ENCODE measurements around the gene STK32A.

The STK32A gene

GRCh38 chr5:147340941-147341340, 106.1 kb downstream of the STK32A start:
- H3K27me3 ChIP-seq (ENCODE audit: control insufficient read depth in 1 of 2, insufficient read depth in 1 of 2, low read length in 2 of 2): no peaks in the 10 kb centered on the region
- no peak overlapping the region for H4K91ac ChIP-seq (ENCODE audit: low read length)
- WGBS: 67% methylated on average over 1 of the region's 1 CpG
- H3K18ac ChIP-seq (ENCODE audit: low read depth in 1 of 2, low read length in 2 of 2): no peak overlapping the region
- no peak overlapping the region for H3K27ac ChIP-seq (ENCODE audit: low read length, poor library complexity, severe bottlenecking)
- H3K4me3 ChIP-seq (ENCODE audit: insufficient read depth in 1 of 2, low read depth in 1 of 2, low read length in 2 of 2): no peak overlapping the region
- no peak for DNase-seq
- H2AFZ ChIP-seq (ENCODE audit: low read depth, low read length): no peak overlapping the region
- H3K14ac ChIP-seq (ENCODE audit: low read length in 2 of 2): no peak overlapping the region
- no peak overlapping the region for H2AK5ac ChIP-seq (ENCODE audit: low read length, severe bottlenecking)
- H2BK12ac ChIP-seq (ENCODE audit: low read length in 2 of 2): no peak overlapping the region
- H3K9ac ChIP-seq (ENCODE audit: low read length): no peak overlapping the region
- H2BK5ac ChIP-seq (ENCODE audit: low read depth, low read length, poor library complexity, severe bottlenecking): no peak overlapping the region
- no peak overlapping the region for H3K23ac ChIP-seq (ENCODE audit: low read length in 2 of 2)
- H3K9me3 ChIP-seq (ENCODE audit: control insufficient read depth, low read length): no peaks in the 10 kb centered on the region
- no peak overlapping the region for H3K4ac ChIP-seq (ENCODE audit: low read depth in 1 of 2, low read length in 2 of 2)
- no peak overlapping the region for H4K8ac ChIP-seq (ENCODE audit: low read length)
- H2BK15ac ChIP-seq (ENCODE audit: low read depth, poor library complexity, severe bottlenecking): no peak overlapping the region
- H3K4me1 ChIP-seq (ENCODE audit: control insufficient read depth, insufficient read depth, low read depth, low read length): peaks cover 1% of the 10 kb centered on the region
- no peaks in the 10 kb centered on the region for H3K79me1 ChIP-seq (replicated peaks; ENCODE audit: low read length, poor library complexity, severe bottlenecking)
- no peak overlapping the region for H2BK120ac ChIP-seq (ENCODE audit: low read depth, low read length)
- H3K36me3 ChIP-seq (ENCODE audit: control insufficient read depth in 1 of 2, insufficient read depth in 2 of 2, low read depth in 1 of 2, low read length in 2 of 2): no peaks in the 10 kb centered on the region
- no peak overlapping the region for H3K4me2 ChIP-seq (ENCODE audit: low read length, poor library complexity, severe bottlenecking)

- H3K27ac ChIP-seq (ENCODE audit: low read length, poor library complexity, severe bottlenecking): no peak overlapping the region
- H2AK5ac ChIP-seq (ENCODE audit: low read length, severe bottlenecking): no peak overlapping the region
- H2BK5ac ChIP-seq (ENCODE audit: low read depth, low read length, poor library complexity, severe bottlenecking): no peak overlapping the region
- no peak overlapping the region for H4K91ac ChIP-seq (ENCODE audit: low read length)
- H2BK15ac ChIP-seq (ENCODE audit: low read depth, poor library complexity, severe bottlenecking): no peak overlapping the region
- no peaks in the 10 kb centered on the region for H3K36me3 ChIP-seq (ENCODE audit: control insufficient read depth in 1 of 2, insufficient read depth in 2 of 2, low read depth in 1 of 2, low read length in 2 of 2)
- no peak overlapping the region for H3K4me3 ChIP-seq (ENCODE audit: insufficient read depth in 1 of 2, low read depth in 1 of 2, low read length in 2 of 2)
- H3K9me3 ChIP-seq (ENCODE audit: control insufficient read depth, low read length): no peaks in the 10 kb centered on the region
- no peak for DNase-seq
- H3K23ac ChIP-seq (ENCODE audit: low read length in 2 of 2): no peak overlapping the region
- no peaks in the 10 kb centered on the region for H3K79me1 ChIP-seq (replicated peaks; ENCODE audit: low read length, poor library complexity, severe bottlenecking)
- H3K4me1 ChIP-seq (ENCODE audit: control insufficient read depth, insufficient read depth, low read depth, low read length): peaks cover 1% of the 10 kb centered on the region
- H4K8ac ChIP-seq (ENCODE audit: low read length): no peak overlapping the region
- H2AFZ ChIP-seq (ENCODE audit: low read depth, low read length): no peak overlapping the region
- H3K9ac ChIP-seq (ENCODE audit: low read length): no peak overlapping the region
- H3K27me3 ChIP-seq (ENCODE audit: control insufficient read depth in 1 of 2, insufficient read depth in 1 of 2, low read length in 2 of 2): no peaks in the 10 kb centered on the region
- no peak overlapping the region for H3K14ac ChIP-seq (ENCODE audit: low read length in 2 of 2)
- H2BK120ac ChIP-seq (ENCODE audit: low read depth, low read length): no peak overlapping the region
- H3K4ac ChIP-seq (ENCODE audit: low read depth in 1 of 2, low read length in 2 of 2): no peak overlapping the region
- no peak overlapping the region for H3K18ac ChIP-seq (ENCODE audit: low read depth in 1 of 2, low read length in 2 of 2)
- no peak overlapping the region for H2BK12ac ChIP-seq (ENCODE audit: low read length in 2 of 2)
- no peak overlapping the region for H3K4me2 ChIP-seq (ENCODE audit: low read length, poor library complexity, severe bottlenecking)
Observed at GRCh38 chr5:147341345-147341744, 106.5 kb downstream of the STK32A start.

GRCh38 chr5:147344861-147345260, 110.0 kb downstream of the STK32A start:
- Histone ChIP-seq H2BK120ac (ENCODE audit: low read depth, low read length) (no peak overlapping the region), H3K27me3 (ENCODE audit: control insufficient read depth in 1 of 2, insufficient read depth in 1 of 2, low read length in 2 of 2) (no peaks in the 10 kb centered on the region), H3K4ac (ENCODE audit: low read depth in 1 of 2, low read length in 2 of 2) (no peak overlapping the region), H3K23ac (ENCODE audit: low read length in 2 of 2) (no peak overlapping the region), H3K36me3 (ENCODE audit: control insufficient read depth in 1 of 2, insufficient read depth in 2 of 2, low read depth in 1 of 2, low read length in 2 of 2) (no peaks in the 10 kb centered on the region), H2BK5ac (ENCODE audit: low read depth, low read length, poor library complexity, severe bottlenecking) (no peak overlapping the region), H3K9ac (ENCODE audit: low read length) (no peak overlapping the region), H3K9me3 (ENCODE audit: control insufficient read depth, low read length) (no peaks in the 10 kb centered on the region), H3K27ac (ENCODE audit: low read length, poor library complexity, severe bottlenecking) (no peak overlapping the region), H3K14ac (ENCODE audit: low read length in 2 of 2) (no peak overlapping the region), H2BK15ac (ENCODE audit: low read depth, poor library complexity, severe bottlenecking) (no peak overlapping the region), H2BK12ac (ENCODE audit: low read length in 2 of 2) (no peak overlapping the region), H3K4me1 (ENCODE audit: control insufficient read depth, insufficient read depth, low read depth, low read length) (peaks cover 1% of the 10 kb centered on the region), H2AFZ (ENCODE audit: low read depth, low read length) (no peak overlapping the region), H2AK5ac (ENCODE audit: low read length, severe bottlenecking) (no peak overlapping the region), H3K4me3 (ENCODE audit: insufficient read depth in 1 of 2, low read depth in 1 of 2, low read length in 2 of 2) (no peak overlapping the region), H3K18ac (ENCODE audit: low read depth in 1 of 2, low read length in 2 of 2) (no peak overlapping the region), H4K8ac (ENCODE audit: low read length) (no peak overlapping the region), H4K91ac (ENCODE audit: low read length) (no peak overlapping the region), H3K79me1 (replicated peaks; ENCODE audit: low read length, poor library complexity, severe bottlenecking) (no peaks in the 10 kb centered on the region), H3K4me2 (ENCODE audit: low read length, poor library complexity, severe bottlenecking) (no peak overlapping the region)
- DNase-seq: no peak
- WGBS: 40% methylated on average over 1 of the region's 1 CpG

GRCh38 chr5:147346006-147346561, 111.3 kb downstream of the STK32A start:
- Histone ChIP-seq H3K27ac (ENCODE audit: low read length, poor library complexity, severe bottlenecking) (no peak overlapping the region), H3K4me2 (ENCODE audit: low read length, poor library complexity, severe bottlenecking) (no peak overlapping the region), H2AFZ (ENCODE audit: low read depth, low read length) (no peak overlapping the region), H2AK5ac (ENCODE audit: low read length, severe bottlenecking) (no peak overlapping the region), H4K91ac (ENCODE audit: low read length) (no peak overlapping the region), H3K4me1 (ENCODE audit: control insufficient read depth, insufficient read depth, low read depth, low read length) (peaks cover 1% of the 10 kb centered on the region), H3K4me3 (ENCODE audit: insufficient read depth in 1 of 2, low read depth in 1 of 2, low read length in 2 of 2) (no peak overlapping the region), H3K79me1 (replicated peaks; ENCODE audit: low read length, poor library complexity, severe bottlenecking) (no peaks in the 10 kb centered on the region), H3K36me3 (ENCODE audit: control insufficient read depth in 1 of 2, insufficient read depth in 2 of 2, low read depth in 1 of 2, low read length in 2 of 2) (no peaks in the 10 kb centered on the region), H3K27me3 (ENCODE audit: control insufficient read depth in 1 of 2, insufficient read depth in 1 of 2, low read length in 2 of 2) (no peaks in the 10 kb centered on the region), H4K8ac (ENCODE audit: low read length) (no peak overlapping the region), H3K14ac (ENCODE audit: low read length in 2 of 2) (no peak overlapping the region), H3K23ac (ENCODE audit: low read length in 2 of 2) (no peak overlapping the region), H2BK12ac (ENCODE audit: low read length in 2 of 2) (no peak overlapping the region), H3K18ac (ENCODE audit: low read depth in 1 of 2, low read length in 2 of 2) (no peak overlapping the region), H2BK5ac (ENCODE audit: low read depth, low read length, poor library complexity, severe bottlenecking) (no peak overlapping the region), H2BK120ac (ENCODE audit: low read depth, low read length) (no peak overlapping the region), H3K4ac (ENCODE audit: low read depth in 1 of 2, low read length in 2 of 2) (no peak overlapping the region), H3K9me3 (ENCODE audit: control insufficient read depth, low read length) (no peaks in the 10 kb centered on the region), H3K9ac (ENCODE audit: low read length) (no peak overlapping the region), H2BK15ac (ENCODE audit: low read depth, poor library complexity, severe bottlenecking) (no peak overlapping the region)
- DNase-seq: no peak
- 96% methylated on average over 3 of the region's 5 CpGs for WGBS
